HFFc6 (cell line): ENCODE measurements around the gene NAALADL2. TPM values are rescaled to one million over a fixed set of nuclear protein-coding genes. Genes with fewer than 3 reads are reported as not detected.

Experiments
- DNase-seq: peaks from one replicate; pipeline ENCODE4 v3.0.0-alpha.2; 2018
- H3K27ac Mint-ChIP-seq: 2 replicates; pipeline ENCODE4 v1.8.0; 2020; ENCODE audit warnings: mild to moderate bottlenecking, mixed read lengths
- H3K27me3 Mint-ChIP-seq: 2 replicates; pipeline ENCODE4 v1.8.0; 2021; ENCODE audit warnings: mild to moderate bottlenecking, moderate library complexity, mixed read lengths; ENCODE audit not compliant: insufficient read depth
- H3K36me3 Mint-ChIP-seq: 2 replicates; pipeline ENCODE4 v1.8.0; 2021; ENCODE audit warnings: low read depth, mixed read lengths
- H3K4me1 Mint-ChIP-seq: 2 replicates; pipeline ENCODE4 v1.8.0; 2020; ENCODE audit warnings: low read depth, mixed read lengths
- H3K4me3 Mint-ChIP-seq: 2 replicates; pipeline ENCODE4 v1.8.0; 2020; ENCODE audit warnings: mild to moderate bottlenecking, moderate library complexity, mixed read lengths
- H3K9me3 Mint-ChIP-seq: 2 replicates; pipeline ENCODE4 v1.8.0; 2020; ENCODE audit warnings: mild to moderate bottlenecking, mixed read lengths
- CTCF ChIP-seq: fragments of 200-600 bp; sonication (generic); IDR thresholded peaks from 2 replicates; pipeline ENCODE4 v1.5.0; 2021; ENCODE audit warnings: antibody characterized with exemption, mild to moderate bottlenecking
- total RNA-seq, 6 experiments: library from RNA; stranded (reverse); fragmentation: NEBNext Ultra II Directional; extraction: Animal tissue kit (Norgen Biotek cat#: 25700); gene quantifications; 2 replicates in 1 of 6; 3 replicates in 5 of 6; pipeline ENCODE4 v1.2.3, GENCODE V29; 2021

The NAALADL2 gene
- total RNA-seq, 6 experiments from 2014 or later, result 12.0 to 15.2 (median 12.3) TPM

- H3K27me3 Mint-ChIP-seq, result 0 out of 2 replicates have a peak, but pooled peaks cover 1% of the 10 kb centered on the region
- H3K4me3 Mint-ChIP-seq, result no peak overlapping the region
- H3K27ac Mint-ChIP-seq, result no peak overlapping the region
Measured at GRCh38 chr3:175593331-175593730, 734.2 kb downstream of the NAALADL2 start.

GRCh38 chr3:175598740-175599139 is 739.6 kb downstream of the NAALADL2 start:
- H3K27ac Mint-ChIP-seq, result no peak overlapping the region
- H3K4me1 Mint-ChIP-seq, result no peaks in the 10 kb centered on the region
- H3K36me3 Mint-ChIP-seq, result no peaks in the 10 kb centered on the region; the same call in 1 of the 2 replicates
- no peaks in the 10 kb centered on the region for H3K27me3 Mint-ChIP-seq
- TF ChIP-seq CTCF, result no peak
- no peak for DNase-seq
- no peak overlapping the region for H3K4me3 Mint-ChIP-seq
- H3K9me3 Mint-ChIP-seq, result peaks cover 6% of the 10 kb centered on the region; the same call in 1 of the 2 replicates

More at GRCh38 chr3:175593331-175593730, 734.2 kb downstream of the NAALADL2 start:
- Mint-ChIP-seq H3K36me3 (no peaks in the 10 kb centered on the region; the same call in 1 of the 2 replicates), H3K4me1 (no peaks in the 10 kb centered on the region), H3K9me3 (peaks cover 6% of the 10 kb centered on the region; the same call in 1 of the 2 replicates)
- no peak for TF ChIP-seq CTCF
- no peak for DNase-seq

- no peaks in the 10 kb centered on the region for H3K9me3 Mint-ChIP-seq
- no peak for TF ChIP-seq CTCF
- H3K27ac Mint-ChIP-seq, result no peak overlapping the region
- no peak for DNase-seq
- peaks cover 6% of the 10 kb centered on the region; the same call in 1 of the 2 replicates for H3K4me1 Mint-ChIP-seq
- no peaks in the 10 kb centered on the region for H3K27me3 Mint-ChIP-seq
- no peaks in the 10 kb centered on the region for H3K36me3 Mint-ChIP-seq
- no peak overlapping the region for H3K4me3 Mint-ChIP-seq
Measured at GRCh38 chr3:175601521-175601920, 742.4 kb downstream of the NAALADL2 start.

GRCh38 chr3:175605851-175606250 is 746.7 kb downstream of the NAALADL2 start:
- Mint-ChIP-seq H3K36me3 (no peaks in the 10 kb centered on the region), H3K27me3 (no peaks in the 10 kb centered on the region), H3K9me3 (no peaks in the 10 kb centered on the region), H3K4me1 (peaks cover 9% of the 10 kb centered on the region; the same call in 1 of the 2 replicates), H3K4me3 (no peak overlapping the region), H3K27ac (no peak overlapping the region)
- TF ChIP-seq CTCF, result no peak
- no peak for DNase-seq

- no peaks in the 10 kb centered on the region for H3K36me3 Mint-ChIP-seq
- no peaks in the 10 kb centered on the region for H3K9me3 Mint-ChIP-seq
- no peak for DNase-seq
- peaks cover 9% of the 10 kb centered on the region; the same call in 1 of the 2 replicates for H3K4me1 Mint-ChIP-seq
- no peak overlapping the region for H3K4me3 Mint-ChIP-seq
- no peaks in the 10 kb centered on the region for H3K27me3 Mint-ChIP-seq
- no peak overlapping the region for H3K27ac Mint-ChIP-seq
- no peak for TF ChIP-seq CTCF
Measured at GRCh38 chr3:175606650-175607318, 747.6 kb downstream of the NAALADL2 start.
